Gastrocnemius medialis (tissue), 4 donors: Measurements from ENCODE around the gene HOXC11.

ENCODE experiments used
- CTCF ChIP-seq, 5 experiments: fragments of 450-650 bp in 3 of 5; fragments of 200-600 bp in 2 of 5; sonication (generic) in 2 of 5; IDR thresholded peaks in 4 of 5; conservative IDR thresholded peaks in 1 of 5; 1 replicate in 4 of 5; 2 replicates in 1 of 5; pipeline ENCODE4 v1.5.1; 2016 to 2019; ENCODE audit warnings: antibody characterized with exemption in 5 of 5, mild to moderate bottlenecking in 3 of 5, moderate library complexity in 3 of 5
- POLR2A ChIP-seq, 2 donors: fragments of 450-650 bp; IDR thresholded peaks; one replicate each; pipeline ENCODE4 v1.6.1; 2017; ENCODE audit warnings: antibody characterized with exemption in 2 of 2, mild to moderate bottlenecking in 2 of 2, moderate library complexity in 2 of 2

GRCh38 chr12:53939141-53940108 lies 33.5 kb upstream of the HOXC11 start:
- no peak for TF ChIP-seq CTCF (IDR thresholded peaks at IDR 0.05 in 4 of 5, conservative IDR thresholded peaks at IDR 0.05 in 1 of 5)
- no peak for TF ChIP-seq POLR2A (IDR thresholded peaks at IDR 0.05)
